HG02571 (cell line): Measurements from ENCODE around the gene LNX1.

Experiments used
- ATAC-seq: cut with Tn5 transposase; IDR thresholded peaks from one replicate; pipeline ENCODE4 v1.9.1; 2021; ENCODE audit warnings: mild to moderate bottlenecking, moderate library complexity; ENCODE audit not compliant: unreplicated experiment

Gene LNX1

GRCh38 chr4:53501561-53501960 lies 89.7 kb downstream of the LNX1 start:
- ATAC-seq = no peak

- ATAC-seq = no peak
These were observed 90.7 kb downstream of the LNX1 start for GRCh38 chr4:53500546-53500945.

DNA sequence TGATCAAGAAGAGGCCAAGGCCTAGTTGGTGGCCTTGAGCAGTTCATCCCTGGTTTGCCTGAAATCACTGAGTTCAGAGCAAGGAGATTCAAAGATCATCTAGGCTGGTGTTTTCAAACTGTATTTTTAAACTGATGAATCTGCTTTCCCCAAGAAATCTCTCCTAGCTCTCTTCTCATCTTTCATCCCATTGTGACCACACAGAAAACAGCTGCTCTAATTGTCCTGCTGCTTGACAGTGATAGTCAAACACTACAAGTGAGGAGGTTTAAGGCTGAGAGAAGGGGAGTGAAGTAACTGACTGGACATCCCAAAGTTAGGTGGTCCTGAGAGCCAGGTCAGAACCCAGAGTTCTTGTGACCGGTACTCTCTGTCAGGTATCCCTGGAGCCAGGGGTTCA lies 91.5 kb downstream of the LNX1 start:
- no peak for ATAC-seq

- no peak for ATAC-seq
These were observed 92.6 kb downstream of the LNX1 start for GRCh38 chr4:53498706-53499105.

DNA sequence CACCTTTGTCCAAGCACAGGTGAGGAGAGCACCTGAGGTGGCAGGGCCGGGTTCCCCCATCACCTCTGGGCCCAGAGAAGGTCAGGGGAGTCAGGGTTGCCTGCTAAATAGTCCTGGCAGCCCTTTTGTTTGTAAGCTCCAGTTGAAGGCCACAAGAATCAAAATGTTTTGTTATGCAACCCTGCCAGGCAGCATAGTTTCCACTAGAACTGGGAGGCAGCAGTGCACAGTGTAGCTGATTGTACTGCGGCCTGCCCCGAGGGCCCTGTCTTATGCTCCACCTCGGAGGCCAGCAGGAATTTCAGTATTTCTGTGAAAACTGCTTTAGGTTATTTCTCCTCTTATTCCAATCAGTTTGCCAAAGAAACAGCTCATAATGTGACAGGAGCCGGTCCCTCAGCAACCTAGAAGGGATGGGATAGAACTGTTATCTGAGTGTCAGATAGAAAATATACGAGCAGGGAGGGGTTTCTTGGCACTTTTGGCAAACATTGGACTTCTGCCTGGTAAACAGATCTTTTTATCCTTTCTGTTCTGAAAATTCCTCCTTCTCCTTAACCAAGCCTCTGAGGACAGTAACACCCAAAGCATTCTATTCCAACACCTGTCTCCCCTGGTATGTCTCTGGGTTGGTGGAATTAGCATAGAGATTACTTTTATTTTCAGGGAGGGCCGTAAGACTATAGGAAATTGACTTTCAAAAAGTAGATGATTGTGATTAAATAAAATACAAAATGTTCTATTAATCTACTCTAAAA lies 93.6 kb downstream of the LNX1 start:
- ATAC-seq = no peak

DNA sequence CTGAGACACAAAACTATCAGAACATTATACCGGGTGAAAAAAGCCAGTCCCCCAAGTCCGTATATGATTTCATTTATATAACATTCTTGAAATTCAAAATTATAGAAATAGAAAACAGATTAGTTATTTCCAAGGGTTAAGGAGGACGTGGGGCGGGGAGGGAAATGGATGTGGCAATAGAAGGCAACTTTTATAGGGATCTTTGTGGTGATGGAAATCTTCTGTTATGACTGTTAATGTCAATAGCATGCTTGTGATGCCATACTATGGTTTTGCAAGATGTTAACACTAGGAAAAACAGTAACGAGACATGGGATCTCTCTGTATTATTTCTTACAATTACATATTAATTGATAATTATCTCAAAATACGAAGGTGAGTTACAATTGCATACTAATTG lies 96.4 kb downstream of the LNX1 start:
- ATAC-seq = no peak

DNA sequence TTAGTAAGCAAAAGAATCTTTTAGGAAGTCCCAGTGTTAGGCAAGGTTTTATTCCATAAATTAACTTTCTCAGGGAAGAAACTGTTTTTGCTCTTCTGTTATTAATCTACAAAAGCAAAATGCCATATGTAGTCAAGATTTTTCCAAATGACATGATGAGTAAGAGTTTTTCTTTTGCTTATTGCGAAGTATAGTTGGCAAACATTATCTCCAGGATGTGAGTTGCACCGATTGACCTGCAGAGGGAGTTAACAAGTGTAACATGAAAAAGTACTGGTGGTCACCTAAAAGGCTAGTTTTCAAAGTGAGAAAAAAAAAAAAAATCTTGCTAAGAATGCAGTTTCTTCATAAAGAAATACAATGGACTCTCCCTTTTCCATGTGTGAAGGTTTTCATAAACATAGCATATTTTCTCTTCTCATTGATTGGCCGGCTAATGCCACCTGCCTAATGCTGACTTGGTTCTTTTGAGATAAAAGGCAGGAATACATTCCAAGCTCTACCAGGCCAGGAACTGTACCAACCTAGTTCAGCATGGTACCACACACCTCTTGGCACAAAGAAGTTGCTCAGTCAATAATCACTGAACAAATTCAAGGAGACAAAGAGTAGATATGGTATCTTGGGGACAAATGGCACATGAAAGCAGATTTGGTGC lies 100.2 kb downstream of the LNX1 start:
- ATAC-seq = no peak

- ATAC-seq = no peak
These were observed 100.9 kb downstream of the LNX1 start for GRCh38 chr4:53490161-53490956.

DNA sequence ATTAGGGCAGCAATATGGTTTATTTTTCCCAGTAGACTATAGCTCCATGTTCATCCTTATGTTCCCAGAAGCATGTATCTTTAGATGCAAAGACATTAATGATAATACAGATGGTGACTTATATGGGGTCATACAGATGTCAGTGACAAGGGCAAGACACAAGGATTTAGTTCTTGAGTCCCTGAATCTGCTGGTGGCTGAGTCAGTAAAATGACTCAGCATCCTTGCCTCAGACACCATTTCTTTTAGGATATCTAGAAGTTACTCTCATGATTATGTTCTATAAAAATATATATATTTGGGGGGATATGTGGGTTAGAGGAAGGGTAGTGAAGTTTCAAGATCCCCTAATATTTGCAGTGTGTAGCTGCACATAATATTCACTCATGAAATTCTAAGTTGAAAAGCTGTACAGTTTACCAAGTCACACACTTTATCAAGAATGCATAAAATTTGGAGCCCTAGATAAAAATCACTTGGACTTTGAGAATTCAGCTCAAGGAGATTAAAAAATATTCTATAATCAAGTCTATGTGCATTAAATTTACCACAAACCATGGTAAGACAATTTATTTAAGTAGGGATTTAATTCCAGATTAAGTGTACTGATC lies 101.9 kb downstream of the LNX1 start:
- no peak for ATAC-seq

DNA sequence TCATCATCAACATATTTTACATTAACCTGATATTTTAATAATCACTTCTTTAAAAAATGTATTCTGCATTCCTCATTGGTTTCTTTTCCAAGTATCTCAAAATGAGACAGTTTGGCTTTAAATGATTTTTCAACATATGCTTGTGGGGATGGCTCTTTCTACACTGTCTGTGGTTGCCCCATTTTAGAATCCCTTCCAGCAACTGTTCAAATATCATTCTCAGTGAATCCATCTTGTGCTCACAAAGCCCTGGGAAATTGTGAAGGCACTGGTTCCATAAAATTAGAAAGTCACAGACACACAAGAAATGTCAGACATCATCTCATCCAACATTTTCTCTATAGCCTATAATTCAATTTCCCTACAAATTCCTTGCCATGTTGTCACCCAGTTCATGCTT lies 103.5 kb downstream of the LNX1 start:
- no peak for ATAC-seq

DNA sequence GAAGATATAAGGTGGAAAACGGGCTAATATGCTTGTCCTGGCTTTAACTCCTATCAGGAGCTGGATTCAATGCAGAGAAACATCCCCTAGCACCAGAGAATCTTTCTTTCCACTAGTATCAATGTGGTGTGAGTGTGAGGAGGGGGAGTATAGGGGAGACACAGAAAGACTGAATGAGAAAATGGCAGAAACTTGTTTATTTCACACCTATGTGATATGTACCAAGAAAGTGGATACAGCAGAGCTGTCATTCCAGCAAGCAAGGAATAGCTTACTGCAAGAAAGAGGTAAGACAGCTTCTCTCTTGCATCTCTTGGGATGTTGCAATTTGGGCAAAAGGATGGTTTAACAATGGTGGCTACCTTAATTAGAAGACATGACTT lies 105.6 kb downstream of the LNX1 start:
- ATAC-seq = no peak

DNA sequence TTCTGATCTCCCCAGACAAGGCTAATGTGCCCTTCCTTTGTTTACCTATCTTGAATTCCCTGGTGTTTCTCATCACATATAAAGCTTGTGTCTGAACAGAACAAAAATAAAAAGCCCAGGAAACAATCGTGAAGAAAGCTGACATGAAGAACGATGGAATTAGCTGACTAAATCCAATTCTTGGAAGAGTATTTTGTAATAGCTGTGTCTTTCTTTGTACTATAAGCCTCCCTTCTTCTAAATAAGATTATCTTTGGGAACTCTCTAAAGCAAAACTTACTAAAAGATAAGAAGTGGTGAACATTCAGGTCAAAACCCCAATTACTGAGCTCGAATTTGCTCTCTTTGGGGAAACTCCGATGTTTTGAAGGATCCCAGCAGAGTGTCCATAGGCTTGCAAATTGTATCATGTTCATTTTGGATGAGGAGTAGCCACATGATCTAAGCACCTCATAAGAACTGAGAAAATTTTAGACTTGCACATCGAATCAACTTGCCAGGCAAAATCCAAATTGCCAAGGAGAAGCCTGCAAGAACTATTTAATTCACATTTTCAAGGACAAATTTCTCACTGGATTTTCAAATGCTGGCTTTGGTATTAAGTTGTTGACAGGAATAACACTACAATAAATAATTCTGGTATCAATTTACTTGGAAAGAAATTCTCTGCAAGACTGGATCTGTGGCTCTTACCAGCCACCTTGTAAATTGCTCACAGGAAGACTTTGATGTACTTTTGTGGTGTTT lies 106.2 kb downstream of the LNX1 start:
- no peak for ATAC-seq

DNA sequence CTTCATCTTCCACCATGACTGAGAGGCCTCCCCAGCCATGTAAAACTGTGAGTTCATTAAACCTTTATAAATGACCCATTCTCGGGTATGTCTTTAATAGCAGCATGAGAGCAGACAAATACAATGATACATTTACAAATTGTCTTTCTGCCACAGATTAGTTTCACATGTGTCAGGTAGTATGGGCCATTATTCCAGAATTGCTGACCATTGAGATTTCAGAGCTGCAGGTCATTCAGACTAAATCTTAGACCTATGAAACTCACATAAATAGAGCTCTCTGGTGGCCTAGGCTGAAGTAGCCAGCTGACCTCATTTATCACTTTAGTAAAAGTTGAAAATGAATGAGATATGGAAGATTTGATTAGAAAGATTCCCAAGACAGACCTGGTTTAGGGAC lies 108.0 kb downstream of the LNX1 start:
- ATAC-seq = no peak

- ATAC-seq = no peak
These were observed 109.7 kb downstream of the LNX1 start for GRCh38 chr4:53481586-53481985.

DNA sequence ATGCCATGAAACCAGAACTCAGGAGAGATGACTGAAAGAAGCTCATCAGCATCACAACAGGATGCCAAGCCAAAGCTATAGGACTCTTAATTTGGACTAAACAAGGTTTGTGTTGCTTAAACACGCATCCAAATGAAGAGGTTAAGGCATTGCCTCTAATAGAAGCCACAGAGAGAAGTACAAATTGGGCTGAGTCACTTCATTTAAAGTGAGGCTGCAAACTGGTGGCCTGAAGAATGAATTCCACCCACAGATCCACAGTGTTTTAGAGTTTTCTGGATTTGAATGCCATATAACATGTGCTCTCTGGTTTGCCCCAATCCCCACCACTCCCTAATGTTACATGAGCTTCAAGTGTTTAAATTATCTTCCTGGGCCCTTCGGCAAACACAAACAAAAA lies 110.4 kb downstream of the LNX1 start:
- no peak for ATAC-seq

GRCh38 chr4:53479736-53480525 lies 111.4 kb downstream of the LNX1 start:
- ATAC-seq = no peak

DNA sequence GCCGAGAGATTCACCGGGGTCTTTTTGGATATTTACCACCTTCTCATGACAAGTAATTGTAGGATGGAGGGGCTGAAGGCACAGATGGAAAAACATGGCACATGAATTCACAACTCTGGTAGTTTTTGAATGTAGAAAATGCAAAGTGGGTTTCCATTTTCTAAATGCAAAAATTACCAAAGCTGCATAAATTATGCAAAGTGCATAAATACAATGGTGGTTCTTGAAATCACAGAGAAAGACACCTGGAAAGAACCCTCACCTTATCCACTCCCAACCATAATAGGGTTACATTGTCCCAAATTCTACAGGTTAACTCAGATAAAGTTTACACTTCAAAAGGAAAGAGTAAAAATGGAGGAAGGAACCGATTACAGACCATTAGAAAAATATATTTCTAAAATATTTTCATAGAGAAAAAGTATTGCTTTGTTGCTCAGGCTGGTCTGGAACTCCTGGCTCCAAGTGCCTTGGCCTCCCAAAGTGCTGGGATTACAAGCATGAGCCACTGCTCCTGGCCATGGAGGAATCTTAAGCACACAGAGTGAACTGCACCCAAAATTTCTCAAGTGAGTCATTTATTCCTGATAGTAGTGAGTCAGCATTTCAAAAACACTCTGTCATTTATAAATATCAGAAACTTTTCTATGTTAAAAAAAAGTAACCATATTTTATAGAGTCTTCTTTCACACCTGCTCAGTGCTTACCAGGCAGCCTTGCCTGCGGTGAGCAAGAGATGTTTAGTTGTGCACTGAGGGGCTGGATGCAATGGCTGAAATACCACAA lies 112.4 kb downstream of the LNX1 start:
- ATAC-seq = no peak

GRCh38 chr4:53477636-53478035 lies 113.7 kb downstream of the LNX1 start:
- ATAC-seq = no peak

DNA sequence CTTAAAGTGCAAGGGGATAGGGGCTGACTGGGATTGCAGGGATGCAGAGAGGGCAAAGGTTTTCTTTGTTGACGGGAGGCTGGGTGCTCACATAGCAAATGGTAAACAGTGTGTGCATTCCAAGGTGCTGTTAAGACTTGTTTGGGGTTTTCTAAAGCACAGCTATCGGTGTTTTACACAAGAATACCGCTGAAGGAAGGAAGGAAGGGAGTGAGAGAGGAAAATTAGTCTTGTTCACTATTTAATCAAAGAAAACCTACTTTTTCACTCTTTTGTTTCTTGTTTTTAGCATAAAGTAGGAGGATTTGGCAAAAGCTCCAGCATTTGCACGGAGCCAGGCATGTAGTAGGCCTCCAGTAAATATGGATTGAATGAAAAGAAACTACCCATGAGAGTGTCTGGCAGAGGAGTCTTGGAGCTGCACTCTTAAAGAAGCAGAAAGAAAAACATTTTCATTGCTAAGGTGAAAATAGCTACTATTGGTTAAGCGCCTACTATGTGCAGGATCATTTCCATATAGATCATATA lies 114.2 kb downstream of the LNX1 start:
- ATAC-seq = no peak
